ENCODE measurements around the gene SSC5D. TPM values are rescaled to one million over a fixed set of nuclear protein-coding genes. Genes with fewer than 3 reads are reported as not detected.

SSC5D gene
- polyA plus RNA-seq, 3 donors = 1.1 to 1.6 (median 1.2) TPM

GRCh38 chr19:55454787-55455243 lies 33.4 kb upstream of the SSC5D start:
- DNase-seq (ENCODE audit: low read depth in 3 of 3, low spot score in 2 of 3) = no peak

GRCh38 chr19:55455576-55456235 lies 32.5 kb upstream of the SSC5D start:
- no peak for DNase-seq (ENCODE audit: low read depth in 3 of 3, low spot score in 2 of 3)

GRCh38 chr19:55456347-55456746 lies 31.9 kb upstream of the SSC5D start:
- no peak for DNase-seq (ENCODE audit: low read depth in 3 of 3, low spot score in 2 of 3)

GRCh38 chr19:55457683-55458457 lies 30.4 kb upstream of the SSC5D start:
- DNase-seq (ENCODE audit: low read depth in 3 of 3, low spot score in 2 of 3) = no peak

GRCh38 chr19:55459551-55459949 lies 28.7 kb upstream of the SSC5D start:
- DNase-seq (ENCODE audit: low read depth in 3 of 3, low spot score in 2 of 3) = no peak

GRCh38 chr19:55459950-55460657 lies 28.1 kb upstream of the SSC5D start:
- DNase-seq (ENCODE audit: low read depth in 3 of 3, low spot score in 2 of 3) = no peak

GRCh38 chr19:55460670-55461258 lies 27.5 kb upstream of the SSC5D start:
- no peak for DNase-seq (ENCODE audit: low read depth in 3 of 3, low spot score in 2 of 3)

- peak; percentile 98 to 99 (median 99) for DNase-seq (ENCODE audit: low read depth in 3 of 3, low spot score in 2 of 3)
Measured at GRCh38 chr19:55461259-55461973, 26.8 kb upstream of the SSC5D start, which contains the start of gene ISOC2. TSS of gene ISOC2 (minus strand) at chr19:55461642. CDS start at chr19:55456486, 5,156 bp downstream.

- DNase-seq (ENCODE audit: low read depth in 3 of 3, low spot score in 2 of 3) = no peak
Measured at GRCh38 chr19:55461974-55462626, 26.1 kb upstream of the SSC5D start.

GRCh38 chr19:55462722-55463121 lies 25.5 kb upstream of the SSC5D start:
- no peak for DNase-seq (ENCODE audit: low read depth in 3 of 3, low spot score in 2 of 3)

- DNase-seq (ENCODE audit: low read depth in 3 of 3, low spot score in 2 of 3) = no peak
Measured at GRCh38 chr19:55463583-55464031, 24.6 kb upstream of the SSC5D start.

- DNase-seq (ENCODE audit: low read depth in 3 of 3, low spot score in 2 of 3) = no peak
Measured at GRCh38 chr19:55464039-55464661, 24.1 kb upstream of the SSC5D start.

- DNase-seq (ENCODE audit: low read depth in 3 of 3, low spot score in 2 of 3) = no peak
Measured at GRCh38 chr19:55464662-55465054, 23.6 kb upstream of the SSC5D start, which contains the start of gene C19orf85. TSS of gene C19orf85 (minus strand) at chr19:55464751. CDS start at chr19:55464554, 197 bp downstream.

GRCh38 chr19:55465460-55466240 lies 22.6 kb upstream of the SSC5D start:
- no peak for DNase-seq (ENCODE audit: low read depth in 3 of 3, low spot score in 2 of 3)

GRCh38 chr19:55466241-55466614 lies 22.0 kb upstream of the SSC5D start:
- DNase-seq (ENCODE audit: low read depth in 3 of 3, low spot score in 2 of 3) = no peak

GRCh38 chr19:55467236-55468053 lies 20.8 kb upstream of the SSC5D start:
- no peak for DNase-seq (ENCODE audit: low read depth in 3 of 3, low spot score in 2 of 3)

- DNase-seq (ENCODE audit: low read depth in 3 of 3, low spot score in 2 of 3) = no peak
Measured at GRCh38 chr19:55468054-55468393, 20.2 kb upstream of the SSC5D start.

GRCh38 chr19:55471266-55471665 lies 17.0 kb upstream of the SSC5D start:
- DNase-seq (ENCODE audit: low read depth in 3 of 3, low spot score in 2 of 3) = no peak

All from right renal cortex interstitium (tissue), 3 donors.